Testis (tissue), 2 donors: ENCODE data around the gene MOV10.

Experiments
- POLR2A ChIP-seq: fragments of 450-650 bp; IDR thresholded peaks from one replicate; pipeline ENCODE4 v1.6.1; 2017; ENCODE audit warnings: antibody characterized with exemption, mild to moderate bottlenecking, moderate library complexity
- TF ChIP-seq, protein P1 (sequence below), 3 experiments: fragments of 450-650 bp in 2 of 3; fragments of 200-600 bp in 1 of 3; sonication (generic) in 1 of 3; IDR thresholded peaks; one replicate each; pipeline ENCODE4 v1.5.1; 2016 to 2019; ENCODE audit warnings: antibody characterized with exemption in 3 of 3, mild to moderate bottlenecking in 2 of 3, moderate library complexity in 1 of 3

DNA sequence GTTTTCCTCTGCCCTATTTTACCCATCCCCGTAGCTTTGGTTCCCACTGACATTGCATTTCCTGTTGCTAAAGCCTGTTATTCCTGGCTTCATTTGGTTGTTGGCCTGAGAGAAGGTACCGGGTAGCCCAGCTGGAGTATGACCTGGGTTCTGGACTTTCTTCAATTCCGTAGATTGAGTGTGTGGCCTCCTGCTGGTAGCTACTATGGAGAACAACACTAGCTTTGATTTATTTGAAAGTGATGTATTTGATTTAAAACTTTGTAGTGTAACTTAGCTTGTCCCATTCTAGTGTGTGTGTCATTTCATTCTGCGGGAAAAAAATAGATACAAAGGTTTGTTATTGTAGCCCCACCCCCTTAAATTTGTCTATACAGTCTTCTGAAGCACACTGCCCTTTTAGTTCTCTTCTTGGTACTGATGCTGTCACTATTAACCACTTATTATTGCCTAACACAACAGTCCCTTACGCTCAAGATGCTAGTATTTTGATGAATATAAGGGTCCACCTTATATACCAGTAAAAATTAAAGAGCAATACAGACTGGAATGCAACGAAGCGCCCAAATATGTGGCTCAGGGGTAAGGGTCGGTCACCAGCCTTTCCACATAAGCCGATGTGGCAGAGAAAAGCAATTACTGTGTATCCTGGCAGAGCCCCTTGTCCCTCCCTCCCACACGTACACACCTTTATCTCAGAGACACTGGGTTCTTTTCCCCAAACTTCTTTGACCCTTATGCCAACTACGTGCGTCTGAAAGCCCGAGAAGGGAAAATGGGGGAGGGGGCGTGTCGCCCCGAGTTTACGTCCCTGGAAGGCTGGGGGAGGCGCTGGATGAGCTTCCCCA, 643 bp upstream of the MOV10 start:
- TF ChIP-seq, protein P1, sequence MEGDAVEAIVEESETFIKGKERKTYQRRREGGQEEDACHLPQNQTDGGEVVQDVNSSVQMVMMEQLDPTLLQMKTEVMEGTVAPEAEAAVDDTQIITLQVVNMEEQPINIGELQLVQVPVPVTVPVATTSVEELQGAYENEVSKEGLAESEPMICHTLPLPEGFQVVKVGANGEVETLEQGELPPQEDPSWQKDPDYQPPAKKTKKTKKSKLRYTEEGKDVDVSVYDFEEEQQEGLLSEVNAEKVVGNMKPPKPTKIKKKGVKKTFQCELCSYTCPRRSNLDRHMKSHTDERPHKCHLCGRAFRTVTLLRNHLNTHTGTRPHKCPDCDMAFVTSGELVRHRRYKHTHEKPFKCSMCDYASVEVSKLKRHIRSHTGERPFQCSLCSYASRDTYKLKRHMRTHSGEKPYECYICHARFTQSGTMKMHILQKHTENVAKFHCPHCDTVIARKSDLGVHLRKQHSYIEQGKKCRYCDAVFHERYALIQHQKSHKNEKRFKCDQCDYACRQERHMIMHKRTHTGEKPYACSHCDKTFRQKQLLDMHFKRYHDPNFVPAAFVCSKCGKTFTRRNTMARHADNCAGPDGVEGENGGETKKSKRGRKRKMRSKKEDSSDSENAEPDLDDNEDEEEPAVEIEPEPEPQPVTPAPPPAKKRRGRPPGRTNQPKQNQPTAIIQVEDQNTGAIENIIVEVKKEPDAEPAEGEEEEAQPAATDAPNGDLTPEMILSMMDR (IDR thresholded peaks at IDR 0.05), result peak; percentile 42 to 54 (median 46)
- no peak for TF ChIP-seq POLR2A
